Nephron progenitor cell (in vitro differentiated cells): Measurements from ENCODE around the gene HUWE1.

Source experiments
- DNase-seq: peaks from one replicate; pipeline ENCODE4 v3.0.0; 2021
- H3K27ac Mint-ChIP-seq: 2 replicates; pipeline ENCODE4 v1.8.0; 2021; ENCODE audit warnings: mild to moderate bottlenecking, moderate library complexity, mixed read lengths
- H3K27me3 Mint-ChIP-seq: 2 replicates; pipeline ENCODE4 v1.8.0; 2021; ENCODE audit warnings: mild to moderate bottlenecking, low read depth, mixed read lengths; ENCODE audit not compliant: poor library complexity
- H3K36me3 Mint-ChIP-seq: 2 replicates; pipeline ENCODE4 v1.8.0; 2021; ENCODE audit warnings: low read depth, mixed read lengths
- H3K4me1 Mint-ChIP-seq: 2 replicates; pipeline ENCODE4 v1.8.0; 2021; ENCODE audit warnings: mixed read lengths
- H3K4me3 Mint-ChIP-seq: 2 replicates; pipeline ENCODE4 v1.8.0; 2021; ENCODE audit warnings: mild to moderate bottlenecking, moderate library complexity, mixed read lengths
- H3K9me3 Mint-ChIP-seq: 2 replicates; pipeline ENCODE4 v1.8.0; 2021; ENCODE audit warnings: mild to moderate bottlenecking, moderate library complexity, mixed read lengths
- TF ChIP-seq, protein P1 (sequence below): fragments of 200-600 bp; sonication (generic); IDR thresholded peaks from 2 replicates; pipeline ENCODE4 v1.5.0; 2021; ENCODE audit warnings: antibody characterized with exemption

The HUWE1 gene

DNA sequence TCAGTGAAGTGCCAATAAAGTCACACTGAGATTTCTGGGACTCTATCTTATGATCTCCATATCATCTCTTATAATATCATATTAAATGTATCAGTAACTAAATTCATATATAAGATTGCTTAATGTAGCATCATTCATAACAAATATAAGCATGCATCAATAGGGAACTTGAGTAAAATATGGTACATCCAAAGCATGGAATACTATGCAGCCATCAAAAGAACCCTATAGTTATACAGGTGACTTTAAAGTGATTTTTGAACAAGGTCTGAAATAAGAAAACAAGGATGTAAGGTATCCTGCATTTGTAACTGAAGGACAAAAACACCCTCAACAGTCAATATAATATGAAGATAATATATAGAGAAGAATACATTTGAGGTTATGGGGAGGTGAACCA, 47.3 kb downstream of the HUWE1 start:
- H3K9me3 Mint-ChIP-seq = peaks cover 6% of the 10 kb centered on the region
- peaks cover 3% of the 10 kb centered on the region for H3K27me3 Mint-ChIP-seq
- H3K27ac Mint-ChIP-seq = no peak overlapping the region
- no peak for DNase-seq
- TF ChIP-seq, protein P1, sequence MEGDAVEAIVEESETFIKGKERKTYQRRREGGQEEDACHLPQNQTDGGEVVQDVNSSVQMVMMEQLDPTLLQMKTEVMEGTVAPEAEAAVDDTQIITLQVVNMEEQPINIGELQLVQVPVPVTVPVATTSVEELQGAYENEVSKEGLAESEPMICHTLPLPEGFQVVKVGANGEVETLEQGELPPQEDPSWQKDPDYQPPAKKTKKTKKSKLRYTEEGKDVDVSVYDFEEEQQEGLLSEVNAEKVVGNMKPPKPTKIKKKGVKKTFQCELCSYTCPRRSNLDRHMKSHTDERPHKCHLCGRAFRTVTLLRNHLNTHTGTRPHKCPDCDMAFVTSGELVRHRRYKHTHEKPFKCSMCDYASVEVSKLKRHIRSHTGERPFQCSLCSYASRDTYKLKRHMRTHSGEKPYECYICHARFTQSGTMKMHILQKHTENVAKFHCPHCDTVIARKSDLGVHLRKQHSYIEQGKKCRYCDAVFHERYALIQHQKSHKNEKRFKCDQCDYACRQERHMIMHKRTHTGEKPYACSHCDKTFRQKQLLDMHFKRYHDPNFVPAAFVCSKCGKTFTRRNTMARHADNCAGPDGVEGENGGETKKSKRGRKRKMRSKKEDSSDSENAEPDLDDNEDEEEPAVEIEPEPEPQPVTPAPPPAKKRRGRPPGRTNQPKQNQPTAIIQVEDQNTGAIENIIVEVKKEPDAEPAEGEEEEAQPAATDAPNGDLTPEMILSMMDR = no peak
- H3K4me3 Mint-ChIP-seq = no peak overlapping the region
- no peaks in the 10 kb centered on the region for H3K4me1 Mint-ChIP-seq
- H3K36me3 Mint-ChIP-seq = peaks cover 56% of the 10 kb centered on the region

DNA sequence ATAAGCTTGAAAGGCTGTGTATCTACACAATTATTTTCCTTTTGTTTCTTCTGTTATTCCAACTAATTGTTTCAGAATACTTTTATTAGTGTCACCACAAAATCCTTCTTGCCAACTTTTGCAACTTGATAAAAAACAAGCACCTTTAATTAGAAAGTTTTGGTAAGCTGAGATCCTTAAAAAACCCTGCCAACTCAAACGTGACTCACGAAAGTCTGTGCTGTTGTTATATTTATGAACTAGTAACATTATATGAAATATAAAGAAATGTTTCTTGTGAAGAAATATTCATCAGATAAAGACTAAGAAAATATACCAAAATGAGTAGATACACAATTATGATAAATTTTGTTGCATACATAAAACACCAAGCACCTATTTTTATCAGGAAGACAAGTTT, 49.0 kb downstream of the HUWE1 start:
- Mint-ChIP-seq H3K9me3 (peaks cover 7% of the 10 kb centered on the region), H3K36me3 (peaks cover 52% of the 10 kb centered on the region), H3K27ac (no peak overlapping the region), H3K27me3 (peaks cover 3% of the 10 kb centered on the region), H3K4me3 (no peak overlapping the region), H3K4me1 (no peaks in the 10 kb centered on the region)
- no peak for DNase-seq
- TF ChIP-seq, protein P1 = no peak

DNA sequence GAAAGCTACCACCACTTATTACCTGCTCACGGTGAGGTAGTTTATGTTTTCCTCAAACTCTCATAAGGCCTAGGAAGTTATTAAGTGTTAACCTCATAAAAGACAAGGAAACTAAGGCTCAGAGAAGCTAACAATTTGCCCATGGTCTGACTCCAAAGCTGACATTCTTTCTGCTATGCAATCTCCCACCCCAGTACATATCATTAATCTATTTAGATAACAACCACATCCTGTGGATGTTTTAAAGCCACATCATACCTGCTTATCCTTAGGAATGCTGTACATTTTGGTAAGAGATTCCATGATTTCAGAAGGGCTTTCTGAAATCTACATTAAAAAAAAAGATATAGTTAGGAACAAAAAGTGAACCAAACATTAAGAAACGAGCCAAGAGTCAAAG, 55.4 kb downstream of the HUWE1 start:
- TF ChIP-seq, protein P1 = no peak
- H3K4me1 Mint-ChIP-seq = no peaks in the 10 kb centered on the region
- peaks cover 1% of the 10 kb centered on the region for H3K27me3 Mint-ChIP-seq
- no peak overlapping the region for H3K4me3 Mint-ChIP-seq
- H3K27ac Mint-ChIP-seq = no peak overlapping the region
- peaks cover 45% of the 10 kb centered on the region for H3K36me3 Mint-ChIP-seq
- no peak for DNase-seq
- peaks cover 18% of the 10 kb centered on the region for H3K9me3 Mint-ChIP-seq

DNA sequence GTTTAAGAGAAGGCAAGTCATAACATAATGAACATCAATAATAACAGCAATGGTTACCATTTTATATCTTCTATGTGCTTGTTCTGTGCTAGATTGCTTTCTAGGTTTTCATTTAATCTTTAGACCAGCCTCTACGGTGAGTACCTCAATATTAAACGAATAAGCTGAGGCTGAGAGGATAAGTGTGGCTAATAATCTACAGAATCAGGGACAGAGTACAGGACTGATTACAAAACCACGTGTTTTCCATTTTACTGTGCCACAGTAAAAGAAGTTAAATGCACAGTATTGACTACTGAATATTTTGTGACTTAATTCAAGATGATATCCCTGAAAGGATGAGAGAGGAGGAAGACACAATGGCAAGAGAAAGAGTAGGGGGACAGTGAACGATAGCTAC, 56.3 kb downstream of the HUWE1 start:
- H3K4me1 Mint-ChIP-seq = no peaks in the 10 kb centered on the region

DNA sequence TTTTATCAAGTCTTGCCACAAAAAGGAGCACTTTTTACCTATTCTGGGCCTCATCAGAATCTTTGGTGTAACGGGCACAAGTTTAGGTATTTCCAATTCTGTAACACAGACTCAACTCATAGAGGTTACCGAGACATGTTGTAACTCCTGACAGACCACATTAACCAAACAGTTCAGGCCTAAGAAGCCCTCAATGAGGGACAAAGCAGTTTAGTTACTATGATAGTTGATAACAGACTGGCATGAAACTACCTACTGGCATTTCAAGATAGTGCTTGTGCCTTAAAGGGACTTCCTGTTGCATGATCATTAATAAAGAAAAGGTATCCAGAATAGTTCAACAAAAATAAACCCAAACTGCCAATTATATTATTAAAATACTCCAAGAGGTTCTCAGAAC, 64.1 kb downstream of the HUWE1 start:
- no peak for DNase-seq
- H3K27me3 Mint-ChIP-seq = peaks cover 3% of the 10 kb centered on the region
- H3K4me1 Mint-ChIP-seq = no peaks in the 10 kb centered on the region
- TF ChIP-seq, protein P1 = no peak
- H3K36me3 Mint-ChIP-seq = peaks cover 59% of the 10 kb centered on the region
- H3K9me3 Mint-ChIP-seq = peaks cover 15% of the 10 kb centered on the region
- H3K27ac Mint-ChIP-seq = no peak overlapping the region
- H3K4me3 Mint-ChIP-seq = no peak overlapping the region

More for the DNA sequence above, 56.3 kb downstream of the HUWE1 start:
- H3K36me3 Mint-ChIP-seq = peaks cover 49% of the 10 kb centered on the region
- TF ChIP-seq, protein P1 = no peak
- no peaks in the 10 kb centered on the region for H3K27me3 Mint-ChIP-seq
- peaks cover 18% of the 10 kb centered on the region for H3K9me3 Mint-ChIP-seq
- no peak for DNase-seq
- H3K27ac Mint-ChIP-seq = no peak overlapping the region
- H3K4me3 Mint-ChIP-seq = no peak overlapping the region

DNA sequence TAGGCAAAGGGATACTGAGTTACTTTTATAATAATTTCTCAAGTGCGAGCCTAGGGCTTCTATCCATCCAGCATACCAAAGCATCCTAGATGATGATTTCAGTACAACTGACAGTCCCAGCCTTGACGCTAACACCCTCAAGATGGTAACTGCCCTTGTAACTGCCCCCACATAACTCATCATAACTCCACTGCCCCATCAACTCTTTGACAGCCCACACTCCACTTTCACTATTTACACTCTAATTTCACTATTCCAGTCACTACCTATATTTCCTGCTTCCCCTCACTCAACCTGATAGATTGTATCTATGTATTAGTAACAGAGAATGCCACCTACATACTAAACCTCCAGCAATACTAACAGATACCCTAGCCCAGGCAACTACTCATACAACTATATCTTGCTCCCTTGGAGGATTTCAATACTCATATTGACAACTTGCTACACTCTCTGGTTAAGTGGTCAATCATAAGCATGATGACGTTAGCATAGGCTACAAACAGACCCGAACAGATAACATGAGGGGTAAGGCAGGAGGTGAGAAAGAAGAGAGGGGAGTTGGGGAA, 65.0 kb downstream of the HUWE1 start:
- TF ChIP-seq, protein P1 = no peak
- DNase-seq = no peak
- H3K9me3 Mint-ChIP-seq = peaks cover 10% of the 10 kb centered on the region
- peak overlapping the region; percentile 0 for H3K27ac Mint-ChIP-seq
- peaks cover 3% of the 10 kb centered on the region for H3K27me3 Mint-ChIP-seq
- no peaks in the 10 kb centered on the region for H3K4me1 Mint-ChIP-seq
- no peak overlapping the region for H3K4me3 Mint-ChIP-seq
- H3K36me3 Mint-ChIP-seq = peaks cover 60% of the 10 kb centered on the region
